Measurements from ENCODE around the gene GPR107.

The GPR107 gene

GRCh38 chr9:130028493-130029222 is 25.0 kb upstream of the GPR107 start:
- DNase-seq, result no peak

- no peak for DNase-seq
These were observed 24.3 kb upstream of the GPR107 start for GRCh38 chr9:130029223-130029973.

- no peak for DNase-seq
These were observed 23.0 kb upstream of the GPR107 start for GRCh38 chr9:130030651-130031127.

- DNase-seq, result peak; percentile 45 to 78
These were observed 19.1 kb upstream of the GPR107 start for GRCh38 chr9:130034570-130034969.

- peak; percentile 51 to 61 for DNase-seq
These were observed 17.6 kb upstream of the GPR107 start for GRCh38 chr9:130036099-130036498.

GRCh38 chr9:130039528-130040147 is 14.1 kb upstream of the GPR107 start:
- no peak for DNase-seq

- DNase-seq, result no peak
These were observed 12.6 kb upstream of the GPR107 start for GRCh38 chr9:130040984-130041647.

GRCh38 chr9:130041648-130042405 is 11.9 kb upstream of the GPR107 start:
- no peak for DNase-seq

- peak in 1 of 2 donors; percentile 44 for DNase-seq
These were observed 11.3 kb upstream of the GPR107 start for GRCh38 chr9:130042406-130042884.

- DNase-seq, result peak; percentile 62 to 78
These were observed 10.6 kb upstream of the GPR107 start, which contains the start of gene FNBP1 for GRCh38 chr9:130042885-130043653. Gene FNBP1 (minus strand): TSS chr9:130043189. CDS start chr9:130042975, 214 bp downstream.

GRCh38 chr9:130043654-130044623 is 9.8 kb upstream of the GPR107 start:
- no peak for DNase-seq

GRCh38 chr9:130045725-130046450 is 7.8 kb upstream of the GPR107 start:
- peak; percentile 48 to 69 for DNase-seq

GRCh38 chr9:130049431-130050210 is 4.1 kb upstream of the GPR107 start:
- DNase-seq, result no peak

- DNase-seq, result no peak
These were observed 3.2 kb upstream of the GPR107 start for GRCh38 chr9:130050462-130050861.

GRCh38 chr9:130051855-130052254 is 1.9 kb upstream of the GPR107 start:
- DNase-seq, result peak; percentile 37 to 75

- no peak for DNase-seq
These were observed 600 bp upstream of the GPR107 start for GRCh38 chr9:130053109-130053503.

GRCh38 chr9:130054325-130054786 is 650 bp downstream of the GPR107 start:
- peak in 1 of 2 donors; percentile 8 for DNase-seq

- DNase-seq, result no peak
These were observed 1.1 kb downstream of the GPR107 start for GRCh38 chr9:130054820-130055219.
